Measurements from ENCODE around the gene ACADL. TPM values are rescaled to one million over a fixed set of nuclear protein-coding genes. Genes with fewer than 3 reads are reported as not detected.

Gene ACADL
- polyA plus RNA-seq, 3 donors: not detected

GRCh38 chr2:210226223-210226622, 976 bp upstream of the ACADL start:
- Mint-ChIP-seq H3K27ac (no peak overlapping the region), H3K9me3 (peaks cover 0 to 7% (median 0%) of the 10 kb centered on the region in 7 donors), H3K4me1 (peaks cover 8% of the 10 kb centered on the region), H3K4me3 (peak overlapping the region in 1 of 2 donors; percentile 31), H3K36me3 (no peaks in the 10 kb centered on the region), H3K27me3 (ENCODE audit: low read depth in 3 of 3) (peaks cover 41 to 59% (median 51%) of the 10 kb centered on the region in 3 donors)
- H3K27ac ChIP-seq (ENCODE audit: low read depth in 1 of 2, low read length in 2 of 2): no peak overlapping the region
- H3K4me2 ChIP-seq (replicated peaks; ENCODE audit: extremely low read depth, low read length, poor library complexity, severe bottlenecking): no peak overlapping the region
- no peak overlapping the region for H3K9ac ChIP-seq (ENCODE audit: insufficient read depth, low read length, poor library complexity, severe bottlenecking)
- peaks cover 8% of the 10 kb centered on the region in 2 donors for H3K4me1 ChIP-seq (ENCODE audit: control insufficient read depth in 1 of 2, insufficient read depth in 2 of 2, low read length in 2 of 2)
- intact Hi-C loops (cut with micrococcal nuclease): no loop called here
- H4K20me1 ChIP-seq (ENCODE audit: insufficient read depth, low read length): no peaks in the 10 kb centered on the region
- peaks cover 0 to 4% of the 10 kb centered on the region in 2 donors for H3K9me3 ChIP-seq (replicated peaks in 1 of 2; ENCODE audit: control insufficient read depth in 1 of 2, insufficient read depth in 1 of 2, low read length in 2 of 2)
- H2AFZ ChIP-seq (ENCODE audit: insufficient read depth, low read depth, low read length, poor library complexity, severe bottlenecking): no peak overlapping the region
- no CpG with 5 or more reads among the region's 2 CpGs for WGBS (ENCODE audit: insufficient coverage)
- TF ChIP-seq CTCF (IDR thresholded peaks at IDR 0.05): no peak
- no peak for DNase-seq
- H3K36me3 ChIP-seq (replicated peaks in 1 of 2; ENCODE audit: control insufficient read depth in 1 of 2, insufficient read depth in 2 of 2, low read length in 2 of 2): no peaks in the 10 kb centered on the region
- H3K4me3 ChIP-seq (replicated peaks in 1 of 3; ENCODE audit: low read depth in 2 of 3, low read length in 3 of 3): no peak overlapping the region
- peaks cover 34 to 48% of the 10 kb centered on the region in 2 donors for H3K27me3 ChIP-seq (ENCODE audit: control insufficient read depth in 2 of 2, insufficient read depth in 2 of 2, low read length in 2 of 2)
- no peaks in the 10 kb centered on the region for H3K79me2 ChIP-seq (ENCODE audit: insufficient read depth, low read length)

DNA sequence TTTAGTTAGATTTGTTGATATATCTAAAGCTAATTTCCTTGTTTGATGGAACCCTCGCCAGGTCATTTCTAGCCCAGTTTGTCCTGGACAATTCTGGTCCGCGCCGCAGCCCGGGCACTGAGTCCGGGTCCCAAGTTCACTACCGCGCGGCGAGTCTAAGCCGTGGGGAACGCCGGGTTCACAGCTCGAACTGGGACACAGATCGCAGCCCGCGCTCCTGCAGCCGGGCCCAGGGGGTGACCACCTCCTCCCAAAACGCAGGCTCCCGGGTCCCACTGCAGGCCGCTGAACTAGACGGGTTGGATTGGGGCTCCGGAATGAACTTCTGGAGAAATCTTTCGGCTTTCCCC, 681 bp downstream of the ACADL start:
- Histone ChIP-seq H3K36me3 (replicated peaks in 1 of 2; ENCODE audit: control insufficient read depth in 1 of 2, insufficient read depth in 2 of 2, low read length in 2 of 2) (no peaks in the 10 kb centered on the region), H4K20me1 (ENCODE audit: insufficient read depth, low read length) (no peaks in the 10 kb centered on the region), H3K27ac (ENCODE audit: low read depth in 1 of 2, low read length in 2 of 2) (no peak overlapping the region), H3K79me2 (ENCODE audit: insufficient read depth, low read length) (no peaks in the 10 kb centered on the region), H3K9me3 (replicated peaks in 1 of 2; ENCODE audit: control insufficient read depth in 1 of 2, insufficient read depth in 1 of 2, low read length in 2 of 2) (peaks cover 0 to 4% of the 10 kb centered on the region in 2 donors), H3K27me3 (ENCODE audit: control insufficient read depth in 2 of 2, insufficient read depth in 2 of 2, low read length in 2 of 2) (peaks cover 36 to 51% of the 10 kb centered on the region in 2 donors), H3K9ac (ENCODE audit: insufficient read depth, low read length, poor library complexity, severe bottlenecking) (no peak overlapping the region), H3K4me3 (replicated peaks in 1 of 3; ENCODE audit: low read depth in 2 of 3, low read length in 3 of 3) (peak overlapping the region in 1 of 3 experiments; percentile 50), H3K4me1 (ENCODE audit: control insufficient read depth in 1 of 2, insufficient read depth in 2 of 2, low read length in 2 of 2) (peaks cover 8% of the 10 kb centered on the region in 2 donors), H3K4me2 (replicated peaks; ENCODE audit: extremely low read depth, low read length, poor library complexity, severe bottlenecking) (peak overlapping the region; percentile 59), H2AFZ (ENCODE audit: insufficient read depth, low read depth, low read length, poor library complexity, severe bottlenecking) (peak overlapping the region; percentile 35)
- peaks cover 43 to 59% (median 51%) of the 10 kb centered on the region in 3 donors for H3K27me3 Mint-ChIP-seq (ENCODE audit: low read depth in 3 of 3)
- 7% methylated on average over 24 of the region's 24 CpGs for WGBS (ENCODE audit: insufficient coverage)
- peaks cover 8% of the 10 kb centered on the region for H3K4me1 Mint-ChIP-seq
- no peak for TF ChIP-seq CTCF (IDR thresholded peaks at IDR 0.05)
- peak overlapping the region; percentile 13 to 83 for H3K4me3 Mint-ChIP-seq
- DNase-seq: no peak
- peaks cover 0 to 4% (median 0%) of the 10 kb centered on the region in 7 donors for H3K9me3 Mint-ChIP-seq
- H3K36me3 Mint-ChIP-seq: no peaks in the 10 kb centered on the region
- intact Hi-C loops (cut with micrococcal nuclease): no loop called here
- H3K27ac Mint-ChIP-seq: peak overlapping the region in 1 of 7 donors; percentile 35
